Measurements from ENCODE around the gene SMCR8.

The SMCR8 gene

DNA sequence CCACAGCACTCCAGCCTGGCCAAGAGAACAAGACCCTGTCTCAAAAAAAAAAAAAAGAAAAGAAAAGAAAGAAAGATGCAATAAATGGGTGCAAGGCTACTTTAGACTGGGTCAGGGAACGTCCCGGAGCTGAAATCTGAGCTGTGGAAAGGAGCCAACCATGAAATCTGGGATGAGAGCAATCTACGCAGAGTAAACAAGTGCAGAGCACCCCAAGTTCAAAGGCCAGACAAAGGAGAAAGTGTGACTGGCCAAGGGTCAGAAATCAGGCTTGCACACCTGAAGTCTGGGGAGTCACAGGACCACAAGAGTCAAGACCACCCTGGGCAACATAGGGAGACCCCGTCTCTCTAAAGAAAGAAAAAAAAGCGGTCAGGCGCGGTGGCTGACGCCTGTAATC, 45.4 kb downstream of the SMCR8 start:
- Mint-ChIP-seq H3K36me3 (ENCODE audit: low read depth) (peaks cover 24% of the 10 kb centered on the region), H3K27me3 (ENCODE audit: low read depth, poor library complexity) (no peaks in the 10 kb centered on the region), H3K4me3 (peak overlapping the region; percentile 19), H3K9me3 (no peaks in the 10 kb centered on the region), H3K27ac (no peak overlapping the region), H3K4me1 (peaks cover 22% of the 10 kb centered on the region)
- TF ChIP-seq, protein P1, sequence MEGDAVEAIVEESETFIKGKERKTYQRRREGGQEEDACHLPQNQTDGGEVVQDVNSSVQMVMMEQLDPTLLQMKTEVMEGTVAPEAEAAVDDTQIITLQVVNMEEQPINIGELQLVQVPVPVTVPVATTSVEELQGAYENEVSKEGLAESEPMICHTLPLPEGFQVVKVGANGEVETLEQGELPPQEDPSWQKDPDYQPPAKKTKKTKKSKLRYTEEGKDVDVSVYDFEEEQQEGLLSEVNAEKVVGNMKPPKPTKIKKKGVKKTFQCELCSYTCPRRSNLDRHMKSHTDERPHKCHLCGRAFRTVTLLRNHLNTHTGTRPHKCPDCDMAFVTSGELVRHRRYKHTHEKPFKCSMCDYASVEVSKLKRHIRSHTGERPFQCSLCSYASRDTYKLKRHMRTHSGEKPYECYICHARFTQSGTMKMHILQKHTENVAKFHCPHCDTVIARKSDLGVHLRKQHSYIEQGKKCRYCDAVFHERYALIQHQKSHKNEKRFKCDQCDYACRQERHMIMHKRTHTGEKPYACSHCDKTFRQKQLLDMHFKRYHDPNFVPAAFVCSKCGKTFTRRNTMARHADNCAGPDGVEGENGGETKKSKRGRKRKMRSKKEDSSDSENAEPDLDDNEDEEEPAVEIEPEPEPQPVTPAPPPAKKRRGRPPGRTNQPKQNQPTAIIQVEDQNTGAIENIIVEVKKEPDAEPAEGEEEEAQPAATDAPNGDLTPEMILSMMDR (IDR thresholded peaks at IDR 0.05), result no peak
- DNase-seq, result no peak

DNA sequence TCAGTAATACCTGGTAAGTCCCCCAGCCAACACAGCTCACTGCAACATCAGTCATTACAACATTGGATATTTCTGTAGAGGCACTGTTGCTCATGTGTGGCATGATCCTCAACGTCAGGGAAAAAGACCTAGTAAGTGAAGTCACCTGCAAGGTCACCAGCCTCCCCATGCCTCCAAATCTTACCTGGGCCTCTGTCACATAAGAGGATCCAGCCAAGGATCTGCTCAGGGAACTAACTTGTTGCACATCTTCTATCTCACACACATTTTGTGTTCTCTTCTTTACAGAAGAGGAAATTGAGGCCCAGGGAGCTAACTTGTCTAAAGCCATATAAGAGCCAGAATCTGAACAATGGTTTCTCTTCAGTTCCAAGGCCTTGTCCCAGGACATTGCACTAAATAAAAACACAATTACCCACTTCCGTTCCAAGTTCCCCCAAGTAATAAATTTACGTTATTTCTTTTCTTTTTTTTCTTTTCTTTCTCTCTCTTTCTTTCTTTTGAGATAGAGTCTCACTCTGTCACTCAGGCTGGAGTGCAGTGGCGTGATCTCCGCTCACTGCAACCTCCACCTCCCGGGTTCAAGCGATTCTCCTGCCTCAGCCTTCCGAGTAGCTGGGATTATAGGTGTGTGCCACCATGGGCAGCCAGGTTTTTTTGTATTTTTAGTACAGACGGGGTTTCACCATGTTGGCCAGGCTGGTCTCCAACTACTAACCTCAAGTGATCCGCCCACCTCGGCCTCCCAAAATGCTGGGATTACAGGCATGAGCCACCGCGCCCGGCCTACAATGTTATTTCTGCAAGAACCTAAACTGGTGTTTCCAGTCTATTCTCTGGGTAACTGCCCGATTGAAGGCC, 47.0 kb downstream of the SMCR8 start:
- Mint-ChIP-seq H3K4me1 (peaks cover 22% of the 10 kb centered on the region), H3K27me3 (ENCODE audit: low read depth, poor library complexity) (peaks cover 6% of the 10 kb centered on the region), H3K9me3 (peaks cover 3% of the 10 kb centered on the region), H3K36me3 (ENCODE audit: low read depth) (peaks cover 15% of the 10 kb centered on the region), H3K27ac (no peak overlapping the region), H3K4me3 (peak overlapping the region; percentile 88)
- TF ChIP-seq, protein P1 (IDR thresholded peaks at IDR 0.05), result no peak
- DNase-seq, result no peak

DNA sequence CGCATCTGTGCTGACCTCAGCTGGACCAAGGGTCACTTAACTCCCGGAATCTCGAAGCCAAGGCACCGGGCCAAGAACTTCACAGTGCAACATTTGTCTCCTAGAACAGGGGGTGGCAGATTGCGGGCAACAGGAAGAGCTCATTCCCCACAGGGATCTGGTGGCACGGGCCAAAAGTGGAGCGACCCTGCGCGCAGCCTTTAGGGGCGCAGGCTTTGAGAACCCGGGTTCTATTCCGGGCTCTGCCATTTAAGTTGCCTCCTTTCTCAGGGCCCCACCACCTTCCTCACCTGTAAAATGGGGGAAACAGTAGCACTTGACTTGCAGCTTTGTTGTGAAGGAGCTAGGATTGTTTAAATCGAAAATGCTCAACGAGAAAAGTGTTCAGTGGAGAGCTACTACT, 47.6 kb downstream of the SMCR8 start:
- Mint-ChIP-seq H3K27me3 (ENCODE audit: low read depth, poor library complexity) (peaks cover 6% of the 10 kb centered on the region), H3K36me3 (ENCODE audit: low read depth) (peaks cover 15% of the 10 kb centered on the region), H3K4me3 (peak overlapping the region; percentile 88), H3K27ac (no peak overlapping the region), H3K9me3 (peaks cover 3% of the 10 kb centered on the region), H3K4me1 (peaks cover 22% of the 10 kb centered on the region)
- peak; percentile 43 for DNase-seq
- TF ChIP-seq, protein P1 (IDR thresholded peaks at IDR 0.05), result no peak

DNA sequence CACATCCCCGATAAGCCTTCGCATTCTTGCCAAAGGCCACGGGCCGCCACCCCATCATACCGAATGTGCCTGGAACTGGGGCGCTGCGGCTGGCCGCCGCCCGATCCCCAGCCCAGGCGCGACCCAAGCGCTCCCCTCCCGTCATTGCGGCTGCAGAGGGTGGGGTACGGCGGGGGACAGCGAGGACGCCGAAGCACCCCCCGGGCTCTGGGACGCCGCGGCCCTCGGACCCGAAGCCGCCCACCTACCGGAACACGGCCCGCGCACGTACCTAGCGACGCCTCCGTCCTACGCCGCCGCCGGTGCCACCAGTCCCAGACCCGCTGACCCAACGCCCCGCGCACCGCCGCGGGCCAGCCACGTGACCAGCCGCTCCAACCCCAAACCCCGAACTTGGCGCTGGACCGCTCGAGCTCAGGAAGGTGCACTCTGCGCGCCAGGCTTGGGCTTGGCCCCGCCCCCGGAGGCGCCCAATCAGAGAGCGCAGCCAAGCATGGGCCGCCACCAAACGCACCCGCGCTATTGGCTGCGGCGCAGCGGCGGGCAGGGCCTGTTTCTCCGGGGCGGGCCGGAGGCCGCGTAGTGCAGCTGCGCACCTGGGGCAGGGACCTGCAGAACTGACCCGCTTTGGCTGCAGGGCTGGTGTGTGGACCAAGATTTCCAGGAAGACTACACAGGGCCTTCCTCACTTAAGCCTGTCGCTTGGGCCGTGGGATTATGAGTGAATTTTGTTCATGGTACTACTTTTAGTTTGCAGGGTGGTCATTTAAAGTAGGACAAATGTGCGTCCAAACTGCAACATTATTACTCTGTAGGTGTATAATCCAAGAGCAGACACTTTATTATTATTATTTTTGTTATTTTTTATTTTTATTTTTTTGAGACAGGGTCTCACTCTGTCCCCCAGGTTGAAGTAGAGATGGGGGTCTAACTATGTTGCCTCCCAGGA, 48.3 kb downstream of the SMCR8 start, which contains the start of gene SHMT1:
TSS of gene SHMT1 (minus strand) at position 450 of the 949 bp plus-strand sequence. CDS start 7,569 bp downstream, outside the sequence.
- TF ChIP-seq, protein P1 (IDR thresholded peaks at IDR 0.05), result no peak
- H3K9me3 Mint-ChIP-seq, result peaks cover 3% of the 10 kb centered on the region
- H3K4me1 Mint-ChIP-seq, result peaks cover 22% of the 10 kb centered on the region
- DNase-seq, result peak; percentile 92
- H3K36me3 Mint-ChIP-seq (ENCODE audit: low read depth), result peaks cover 15% of the 10 kb centered on the region
- peak within 1 kb of the TSS; percentile 88 for H3K4me3 Mint-ChIP-seq
- no peak within 1 kb of the TSS for H3K27ac Mint-ChIP-seq
- peaks cover 6% of the 10 kb centered on the region for H3K27me3 Mint-ChIP-seq (ENCODE audit: low read depth, poor library complexity)

DNA sequence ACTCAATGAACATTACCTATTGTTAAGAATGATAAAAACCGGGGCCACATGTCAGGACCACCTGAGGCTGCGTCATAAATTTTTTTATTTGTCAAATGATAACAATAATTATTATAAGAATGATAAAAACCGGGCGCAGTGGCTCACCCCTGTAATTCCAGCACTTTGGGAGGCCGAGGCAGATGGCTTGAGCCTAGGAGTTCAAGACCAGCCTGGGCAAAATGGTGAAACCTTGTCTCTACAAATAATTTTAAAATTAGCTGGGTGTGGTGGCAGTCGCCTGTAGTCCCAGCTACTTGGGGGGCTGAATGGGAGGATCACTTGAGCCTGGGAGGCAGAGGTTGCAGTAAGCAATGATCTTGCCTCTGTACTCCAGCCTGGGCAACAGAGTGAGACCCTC, 49.1 kb downstream of the SMCR8 start:
- no peak overlapping the region for H3K4me3 Mint-ChIP-seq

More for the DNA sequence above, 49.1 kb downstream of the SMCR8 start:
- Mint-ChIP-seq H3K27me3 (ENCODE audit: low read depth, poor library complexity) (peaks cover 11% of the 10 kb centered on the region), H3K9me3 (peaks cover 3% of the 10 kb centered on the region), H3K36me3 (ENCODE audit: low read depth) (peaks cover 15% of the 10 kb centered on the region), H3K27ac (no peak overlapping the region), H3K4me1 (peaks cover 22% of the 10 kb centered on the region)
- TF ChIP-seq, protein P1 (IDR thresholded peaks at IDR 0.05), result no peak
- DNase-seq, result no peak
